ENCODE data around the gene CDK5R1. TPM values are rescaled to one million over a fixed set of nuclear protein-coding genes. Genes with fewer than 3 reads are reported as not detected.

CDK5R1 gene
- polyA plus RNA-seq, 3 donors, result 0.44 to 1.0 (median 0.48) TPM

GRCh38 chr17:32512328-32512727 lies 25.5 kb downstream of the CDK5R1 start:
- no peak for TF ChIP-seq CTCF (IDR thresholded peaks at IDR 0.05)
- H3K27me3 Mint-ChIP-seq (ENCODE audit: low read depth in 3 of 3), result peaks cover 5 to 10% (median 6%) of the 10 kb centered on the region in 3 donors
- H3K4me3 ChIP-seq (replicated peaks in 1 of 3; ENCODE audit: low read depth in 2 of 3, low read length in 3 of 3), result no peak overlapping the region
- 100% methylated on average over 2 of the region's 2 CpGs for WGBS (ENCODE audit: insufficient coverage)
- no peaks in the 10 kb centered on the region for H3K36me3 Mint-ChIP-seq
- no peak overlapping the region for H3K4me2 ChIP-seq (replicated peaks; ENCODE audit: extremely low read depth, low read length, poor library complexity, severe bottlenecking)
- H2AFZ ChIP-seq (ENCODE audit: insufficient read depth, low read depth, low read length, poor library complexity, severe bottlenecking), result no peak overlapping the region
- H3K9ac ChIP-seq (ENCODE audit: insufficient read depth, low read length, poor library complexity, severe bottlenecking), result no peak overlapping the region
- no peaks in the 10 kb centered on the region for H3K36me3 ChIP-seq (replicated peaks in 1 of 2; ENCODE audit: control insufficient read depth in 1 of 2, insufficient read depth in 2 of 2, low read length in 2 of 2)
- no peaks in the 10 kb centered on the region for H3K9me3 Mint-ChIP-seq
- no peaks in the 10 kb centered on the region for H3K9me3 ChIP-seq (replicated peaks in 1 of 2; ENCODE audit: control insufficient read depth in 1 of 2, insufficient read depth in 1 of 2, low read length in 2 of 2)
- H3K27ac ChIP-seq (ENCODE audit: low read depth in 1 of 2, low read length in 2 of 2), result no peak overlapping the region
- intact Hi-C loops (cut with micrococcal nuclease), result no loop called here
- no peak for DNase-seq
- peaks cover 0 to 4% of the 10 kb centered on the region in 2 donors for H3K27me3 ChIP-seq (ENCODE audit: control insufficient read depth in 2 of 2, insufficient read depth in 2 of 2, low read length in 2 of 2)
- no peak overlapping the region for H3K27ac Mint-ChIP-seq
- no peaks in the 10 kb centered on the region for H3K4me1 Mint-ChIP-seq
- H3K4me1 ChIP-seq (ENCODE audit: control insufficient read depth in 1 of 2, insufficient read depth in 2 of 2, low read length in 2 of 2), result no peaks in the 10 kb centered on the region
- no peak overlapping the region for H3K4me3 Mint-ChIP-seq
- H4K20me1 ChIP-seq (ENCODE audit: insufficient read depth, low read length), result no peaks in the 10 kb centered on the region
- H3K79me2 ChIP-seq (ENCODE audit: insufficient read depth, low read length), result no peaks in the 10 kb centered on the region

GRCh38 chr17:32513579-32513978 lies 26.8 kb downstream of the CDK5R1 start:
- Histone ChIP-seq H3K4me2 (replicated peaks; ENCODE audit: extremely low read depth, low read length, poor library complexity, severe bottlenecking) (no peak overlapping the region), H3K4me3 (replicated peaks in 1 of 3; ENCODE audit: low read depth in 2 of 3, low read length in 3 of 3) (no peak overlapping the region), H2AFZ (ENCODE audit: insufficient read depth, low read depth, low read length, poor library complexity, severe bottlenecking) (no peak overlapping the region), H3K4me1 (ENCODE audit: control insufficient read depth in 1 of 2, insufficient read depth in 2 of 2, low read length in 2 of 2) (peaks cover under 1 to 1% of the 10 kb centered on the region in 2 donors), H3K79me2 (ENCODE audit: insufficient read depth, low read length) (no peaks in the 10 kb centered on the region), H4K20me1 (ENCODE audit: insufficient read depth, low read length) (no peaks in the 10 kb centered on the region), H3K9ac (ENCODE audit: insufficient read depth, low read length, poor library complexity, severe bottlenecking) (no peak overlapping the region), H3K27me3 (ENCODE audit: control insufficient read depth in 2 of 2, insufficient read depth in 2 of 2, low read length in 2 of 2) (peaks cover 9 to 16% of the 10 kb centered on the region in 2 donors), H3K9me3 (replicated peaks in 1 of 2; ENCODE audit: control insufficient read depth in 1 of 2, insufficient read depth in 1 of 2, low read length in 2 of 2) (no peaks in the 10 kb centered on the region), H3K36me3 (replicated peaks in 1 of 2; ENCODE audit: control insufficient read depth in 1 of 2, insufficient read depth in 2 of 2, low read length in 2 of 2) (no peaks in the 10 kb centered on the region), H3K27ac (ENCODE audit: low read depth in 1 of 2, low read length in 2 of 2) (no peak overlapping the region)
- H3K4me1 Mint-ChIP-seq, result peaks cover under 1% of the 10 kb centered on the region
- no peak for TF ChIP-seq CTCF (IDR thresholded peaks at IDR 0.05)
- H3K4me3 Mint-ChIP-seq, result no peak overlapping the region
- no peak for DNase-seq
- H3K27ac Mint-ChIP-seq, result no peak overlapping the region
- H3K36me3 Mint-ChIP-seq, result peaks cover 0 to 2% of the 10 kb centered on the region in 2 donors
- no CpG with 5 or more reads among the region's 3 CpGs for WGBS (ENCODE audit: insufficient coverage)
- intact Hi-C loops (cut with micrococcal nuclease), result no loop called here
- peaks cover 18 to 22% (median 18%) of the 10 kb centered on the region in 3 donors for H3K27me3 Mint-ChIP-seq (ENCODE audit: low read depth in 3 of 3)
- H3K9me3 Mint-ChIP-seq, result peaks cover 0 to 9% (median 0%) of the 10 kb centered on the region in 7 donors

Data from CD14-positive monocyte (primary cell).